Epithelial cell of proximal tubule (primary cell): ENCODE measurements around the gene PDAP1. TPM values are rescaled to one million over a fixed set of nuclear protein-coding genes. Genes with fewer than 3 reads are reported as not detected.
"Not testable (repeated sequence)": the region's sequence is repeated elsewhere in the genome, so short reads cannot be mapped to it uniquely, and the experiment has no call there.

ENCODE experiments used
- DNase-seq: peaks from one replicate; pipeline ENCODE4 v3.0.0-alpha.2; 2011; ENCODE audit warnings: low read depth
- H3K4me3 ChIP-seq: 2 replicates; pipeline ENCODE4 v1.5.1; 2011; ENCODE audit warnings: low read depth, mild to moderate bottlenecking, low read length
- CTCF ChIP-seq: conservative IDR thresholded peaks from 2 replicates; pipeline ENCODE4 v1.5.1; 2012; ENCODE audit warnings: low read depth, mild to moderate bottlenecking, low read length
- total RNA-seq: library from RNA; depleted of rRNA; stranded (reverse); fragments of >200 nt; gene quantifications from 2 replicates; pipeline ENCODE4 v1.2.3, GENCODE V29; 2015

PDAP1 gene
- total RNA-seq, 1 donor from 2014 or later: 123 TPM

GRCh38 chr7:99359465-99360154 is 48.8 kb downstream of the PDAP1 start:
- TF ChIP-seq CTCF: no peak
- no peak overlapping the region for H3K4me3 ChIP-seq
- no peak for DNase-seq

GRCh38 chr7:99358521-99358920 is 49.9 kb downstream of the PDAP1 start:
- not testable (repeated sequence) for DNase-seq, H3K4me3 ChIP-seq

- TF ChIP-seq CTCF: no peak
- no peak for DNase-seq
- H3K4me3 ChIP-seq: no peak overlapping the region
These were observed 50.5 kb downstream of the PDAP1 start for GRCh38 chr7:99357701-99358490.

GRCh38 chr7:99355098-99355497 is 53.3 kb downstream of the PDAP1 start:
- no peak for DNase-seq
- TF ChIP-seq CTCF: no peak
- H3K4me3 ChIP-seq: no peak overlapping the region

GRCh38 chr7:99352247-99352646 is 56.1 kb downstream of the PDAP1 start:
- no peak overlapping the region for H3K4me3 ChIP-seq
- no peak for DNase-seq

GRCh38 chr7:99350641-99351040 is 57.8 kb downstream of the PDAP1 start:
- not testable (repeated sequence) for H3K4me3 ChIP-seq, DNase-seq

More at GRCh38 chr7:99352247-99352646, 56.1 kb downstream of the PDAP1 start:
- TF ChIP-seq CTCF: no peak

Other genes starting within 250 kb of the PDAP1 start
- not detected in 2 replicates for gene KPNA7, start 200.5 kb downstream of the PDAP1 start, total RNA-seq
- gene MYH16, start 135.8 kb downstream of the PDAP1 start, total RNA-seq: 1.0 and 1.4 TPM in 2 replicates
- 198 and 233 TPM in 2 replicates for gene ARPC1A, start 82.7 kb downstream of the PDAP1 start, total RNA-seq
- 378 and 509 TPM in 2 replicates for gene ARPC1B, start 33.9 kb downstream of the PDAP1 start, total RNA-seq
- gene BUD31, start 372 bp upstream of the PDAP1 start, total RNA-seq: 134 and 136 TPM in 2 replicates
- 4.0 and 7.2 TPM in 2 replicates for gene PTCD1, start 30.2 kb upstream of the PDAP1 start, total RNA-seq
- 15.8 and 43.1 TPM in 2 replicates for gene CPSF4, start 30.3 kb upstream of the PDAP1 start, total RNA-seq
- 1,313 and 2,133 TPM in 2 replicates for gene ATP5MF, start 57.6 kb upstream of the PDAP1 start, total RNA-seq
- 10.7 and 11.6 TPM in 2 replicates for gene ZNF789, start 64.3 kb upstream of the PDAP1 start, total RNA-seq
- 14.7 and 15.7 TPM in 2 replicates for gene ZNF394, start 91.7 kb upstream of the PDAP1 start, total RNA-seq
- gene ZKSCAN5, start 96.1 kb upstream of the PDAP1 start, total RNA-seq: 7.7 and 8.2 TPM in 2 replicates
- gene FAM200A, start 143.5 kb upstream of the PDAP1 start, total RNA-seq: 6.0 and 6.2 TPM in 2 replicates
- gene ZNF655, start 150.0 kb upstream of the PDAP1 start, total RNA-seq: 31.5 and 53.8 TPM in 2 replicates
- gene TMEM225B, start 189.7 kb upstream of the PDAP1 start, total RNA-seq: 0.17 and 0.43 TPM in 2 replicates
- 7.4 and 11.0 TPM in 2 replicates for gene ZSCAN25, start 208.3 kb upstream of the PDAP1 start, total RNA-seq